IMR-90 (cell line): ENCODE data around the gene FAM81A. TPM values are rescaled to one million over a fixed set of nuclear protein-coding genes. Genes with fewer than 3 reads are reported as not detected.

ENCODE experiments used
- ATAC-seq: fragments of 200-7000 bp; cut with Tn5 transposase; 2 replicates; pipeline ENCODE4 v1.9.1; 2020; ENCODE audit warnings: low read depth, mild to moderate bottlenecking, moderate library complexity
- BruUV-seq: library from RNA; stranded (reverse); fragments of 400-500 nt; replicated peaks from 2 replicates; lab custom pipeline; 2021; lab: Mats Ljungman, UMichigan
- CTCF ChIA-PET: fragments of 300-600 bp; formaldehyde crosslinking; extraction: SDS; loops from one replicate; lab custom pipeline; 2021; ENCODE audit warnings: antibody characterized with exemption; lab: Yijun Ruan, JAX
- POLR2A ChIA-PET: fragments of 300-600 bp; sonication (Branson Sonifier 250); formaldehyde crosslinking; loops from one replicate; lab custom pipeline; 2022; ENCODE audit warnings: antibody characterized with exemption; ENCODE audit not compliant: unreplicated experiment; lab: Charles Lee
- DNase-seq: peaks from one replicate; pipeline ENCODE4 v3.0.0; 2013
- H2AFZ ChIP-seq: replicated peaks from 2 replicates; pipeline ENCODE3; 2013; ENCODE audit warnings: low read length, mild to moderate bottlenecking; ENCODE audit not compliant: poor library complexity
- H2AK5ac ChIP-seq: 2 replicates; pipeline ENCODE4 v1.6.1; 2013; ENCODE audit warnings: low read depth, low read length, inconsistent platforms
- H2AK9ac ChIP-seq: replicated peaks from 2 replicates; pipeline ENCODE3; 2013; ENCODE audit warnings: mild to moderate bottlenecking, low read depth, low read length, moderate library complexity; ENCODE audit not compliant: poor library complexity
- H2BK120ac ChIP-seq: 2 replicates; pipeline ENCODE4 v1.6.1; 2013; ENCODE audit warnings: low read depth, low read length, inconsistent platforms
- H2BK15ac ChIP-seq: 3 replicates; pipeline ENCODE4 v1.6.1; 2013; ENCODE audit warnings: low read depth, low read length, inconsistent platforms
- H2BK20ac ChIP-seq: 2 replicates; pipeline ENCODE4 v1.6.1; 2013; ENCODE audit warnings: low read depth, mild to moderate bottlenecking, inconsistent platforms, low read length, moderate library complexity
- H2BK5ac ChIP-seq: 2 replicates; pipeline ENCODE4 v1.6.1; 2013; ENCODE audit warnings: mild to moderate bottlenecking, low read depth, low read length, inconsistent platforms; ENCODE audit not compliant: poor library complexity, severe bottlenecking
- H3K14ac ChIP-seq: replicated peaks from 2 replicates; pipeline ENCODE4 v1.6.1; 2013; ENCODE audit warnings: low read depth, low read length, inconsistent platforms
- H3K18ac ChIP-seq: 2 replicates; pipeline ENCODE4 v1.6.1; 2013; ENCODE audit warnings: low read depth, low read length, control low read depth
- H3K23ac ChIP-seq: 2 replicates; pipeline ENCODE4 v1.6.1; 2013; ENCODE audit warnings: low read depth, low read length, inconsistent platforms
- H3K27ac ChIP-seq: 2 replicates; pipeline ENCODE4 v1.5.1; 2013; ENCODE audit warnings: mild to moderate bottlenecking, control low read depth, low read length; ENCODE audit not compliant: insufficient read depth
- H3K27me3 ChIP-seq: 2 replicates; pipeline ENCODE4 v1.6.1; 2013; ENCODE audit warnings: low read length; ENCODE audit not compliant: control insufficient read depth, insufficient read depth
- H3K36me3 ChIP-seq: 2 replicates; pipeline ENCODE4 v1.6.1; 2013; ENCODE audit warnings: low read length, mixed read lengths; ENCODE audit not compliant: control insufficient read depth, insufficient read depth
- H3K4ac ChIP-seq: 2 replicates; pipeline ENCODE4 v1.6.1; 2013; ENCODE audit warnings: low read depth, low read length, inconsistent platforms
- H3K4me1 ChIP-seq: 2 replicates; pipeline ENCODE4 v1.6.1; 2013; ENCODE audit warnings: low read length, mixed read lengths; ENCODE audit not compliant: control insufficient read depth, insufficient read depth
- H3K4me2 ChIP-seq: 2 replicates; pipeline ENCODE4 v1.6.1; 2013; ENCODE audit warnings: low read depth, mild to moderate bottlenecking, control low read depth, low read length, moderate library complexity
- H3K4me3 ChIP-seq: 2 replicates; pipeline ENCODE4 v1.5.1; 2013; ENCODE audit warnings: low read depth, mild to moderate bottlenecking, control low read depth, low read length, moderate library complexity; ENCODE audit not compliant: insufficient read depth
- H3K56ac ChIP-seq: 2 replicates; pipeline ENCODE4 v1.6.1; 2013; ENCODE audit warnings: low read length, inconsistent platforms; ENCODE audit not compliant: insufficient read depth; ENCODE audit errors: extremely low read depth
- H3K79me1 ChIP-seq, 2 experiments: 2 replicates each; pipeline ENCODE4 v1.6.1; 2013; ENCODE audit warnings: low read length in 2 of 2, inconsistent platforms in 1 of 2, low read depth in 1 of 2
- H3K9ac ChIP-seq: 2 replicates; pipeline ENCODE4 v1.6.1; 2013; ENCODE audit warnings: low read depth, low read length, control low read depth
- H3K9me1 ChIP-seq: 2 replicates; pipeline ENCODE4 v1.6.1; 2013; ENCODE audit warnings: low read length, inconsistent platforms; ENCODE audit not compliant: insufficient read depth
- H3K9me3 ChIP-seq: 2 replicates; pipeline ENCODE4 v1.6.1; 2013; ENCODE audit warnings: low read length; ENCODE audit not compliant: control insufficient read depth, insufficient read depth
- H4K20me1 ChIP-seq: 2 replicates; pipeline ENCODE4 v1.6.1; 2013; ENCODE audit warnings: low read length, inconsistent platforms; ENCODE audit not compliant: insufficient read depth
- H4K5ac ChIP-seq: 2 replicates; pipeline ENCODE4 v1.6.1; 2013; ENCODE audit warnings: mild to moderate bottlenecking, low read depth, low read length, control low read depth
- H4K8ac ChIP-seq, 2 experiments: 2 replicates each; pipeline ENCODE4 v1.6.1; 2013; ENCODE audit warnings: low read depth in 2 of 2, low read length in 2 of 2, control low read depth in 1 of 2, inconsistent platforms in 1 of 2
- H4K91ac ChIP-seq: 2 replicates; pipeline ENCODE4 v1.6.1; 2013; ENCODE audit warnings: low read depth, low read length, inconsistent platforms; ENCODE audit not compliant: insufficient read depth
- BHLHE40 ChIP-seq: fragments of 150-350 bp; IDR thresholded peaks from 2 replicates; pipeline ENCODE4 v1.6.1; 2016; ENCODE audit warnings: mild to moderate bottlenecking, low read depth, low read length
- RCOR1 ChIP-seq: IDR thresholded peaks from 2 replicates; pipeline ENCODE4 v1.6.1; 2012; ENCODE audit warnings: mild to moderate bottlenecking, low read length, improper control_type of control experiment; ENCODE audit not compliant: insufficient replicate concordance
- RFX5 ChIP-seq: IDR thresholded peaks from 2 replicates; pipeline ENCODE4 v1.8.0; 2012; ENCODE audit warnings: low read depth, mild to moderate bottlenecking, low read length, moderate library complexity
- WGBS, 2 experiments: methylation state at CpG; one replicate each; pipeline versions ENCODE4 v1.1.5 to v1.1.7; 2013; ENCODE audit warnings: missing lambda C conversion rate in 2 of 2; ENCODE audit not compliant: insufficient read length in 1 of 2; ENCODE audit errors: extremely low coverage in 2 of 2; 5-methylcytosine and 5-hydroxymethylcytosine counted together
- dilution Hi-C: fragments of 300-500 bp; cut with HindIII; formaldehyde crosslinking; loops from one replicate; pipeline ENCODE4 v1.14.3; 2018; ENCODE audit warnings: low sequenced_read_pairs; ENCODE audit not compliant: unreplicated experiment
- in situ Hi-C: fragments of 300-500 bp; cut with MboI; formaldehyde crosslinking; loops from 3 replicates; pipeline ENCODE4 v1.14.3; 2019; ENCODE audit warnings: low sequenced_read_pairs, inconsistent platforms, mixed read lengths
- intact Hi-C: fragments of 100-400 bp; cut with micrococcal nuclease; formaldehyde crosslinking; loops from 2 replicates; pipeline ENCODE4 v1.10.0; 2022
- polyA plus RNA-seq, 3 experiments: library from polyadenylated mRNA; depleted of rRNA; stranded (reverse); fragments of >200 nt; gene quantifications; 2 replicates each; pipeline ENCODE4 v1.2.3, GENCODE V29; 2012; ENCODE audit warnings: low replicate concordance in 1 of 3
- total RNA-seq: library from RNA; depleted of rRNA; stranded (reverse); fragments of >200 nt; gene quantifications from 2 replicates; pipeline ENCODE4 v1.2.3, GENCODE V29; 2012

The FAM81A gene
- total and polyA plus RNA-seq, 2 of the 4 experiments (the other 2 are of a cell fraction), result not detected

- DNase-seq, result no peak
- Histone ChIP-seq H3K9ac (no peak overlapping the region), H2BK120ac (no peak overlapping the region), H3K4me1 (no peaks in the 10 kb centered on the region), H2AK9ac (no peak overlapping the region), H3K9me1 (no peaks in the 10 kb centered on the region), H3K9me3 (no peaks in the 10 kb centered on the region), H3K56ac (no peak overlapping the region), H2BK15ac (no peak overlapping the region), H4K91ac (no peak overlapping the region), H3K27ac (no peak overlapping the region), H3K4me3 (no peak overlapping the region), H3K79me1 (no peaks in the 10 kb centered on the region), H3K4ac (no peak overlapping the region), H2AFZ (no peak overlapping the region), H2AK5ac (no peak overlapping the region), H2BK20ac (no peak overlapping the region), H4K5ac (no peak overlapping the region), H3K23ac (no peak overlapping the region), H2BK5ac (no peak overlapping the region), H3K27me3 (peaks cover 16% of the 10 kb centered on the region), H3K14ac (no peak overlapping the region), H3K36me3 (no peaks in the 10 kb centered on the region), H3K18ac (no peak overlapping the region), H4K8ac (no peak overlapping the region), H3K4me2 (no peak overlapping the region), H4K20me1 (no peaks in the 10 kb centered on the region; the same call in 1 of the 2 replicates)
- POLR2A ChIA-PET, result no interaction called here
- TF ChIP-seq RCOR1 (no peak), RFX5 (no peak), BHLHE40 (no peak)
- ATAC-seq, result no peak
- BruUV-seq, result no TSS peak
- CTCF ChIA-PET, result no interaction called here
- WGBS, 2 experiments, result no CpG with 5 or more reads among the region's 3 CpGs
- dilution Hi-C loops (no loop called here), in situ Hi-C loops (no loop called here), intact Hi-C loops (no loop called here)
Measured at GRCh38 chr15:59396679-59397078, 41.3 kb upstream of the FAM81A start.
